HEK293 (cell line): ENCODE measurements around the gene UBB.

Source experiments
- FEZF1 ChIP-seq: fragments of 450-650 bp; formaldehyde crosslinking; IDR thresholded peaks from 2 replicates; pipeline ENCODE4 v1.5.1; 2016; ENCODE audit warnings: missing biosample characterization, missing genetic modification characterization
- HOXC10 ChIP-seq: sonication (generic); formaldehyde crosslinking; IDR thresholded peaks from 2 replicates; pipeline ENCODE4 v1.8.1; 2023; ENCODE audit warnings: mild to moderate bottlenecking, missing genetic modification reagents
- HOXD13 ChIP-seq: sonication (generic); formaldehyde crosslinking; IDR thresholded peaks from 2 replicates; pipeline ENCODE4 v1.8.0; 2022; ENCODE audit warnings: missing genetic modification reagents, borderline replicate concordance
- KLF1 ChIP-seq: fragments of 450-650 bp; formaldehyde crosslinking; IDR thresholded peaks from 2 replicates; pipeline ENCODE4 v1.5.1; 2016; ENCODE audit warnings: missing biosample characterization, missing genetic modification characterization
- KLF9 ChIP-seq: fragments of 450-650 bp; formaldehyde crosslinking; IDR thresholded peaks from 2 replicates; pipeline ENCODE4 v1.5.1; 2016; ENCODE audit warnings: missing biosample characterization, missing genetic modification characterization, low read depth
- ZFP3 ChIP-seq: fragments of 450-650 bp; formaldehyde crosslinking; IDR thresholded peaks from 2 replicates; pipeline ENCODE4 v1.5.1; 2016; ENCODE audit warnings: low read depth, missing biosample characterization, missing genetic modification characterization
- ZFP41 ChIP-seq: fragments of 450-650 bp; formaldehyde crosslinking; IDR thresholded peaks from 2 replicates; pipeline ENCODE4 v1.5.1; 2016; ENCODE audit warnings: missing biosample characterization, missing genetic modification characterization, borderline replicate concordance
- ZNF121 ChIP-seq: fragments of 450-650 bp; formaldehyde crosslinking; IDR thresholded peaks from 2 replicates; pipeline ENCODE4 v1.5.1; 2016; ENCODE audit warnings: missing biosample characterization, missing genetic modification characterization
- ZNF133 ChIP-seq: fragments of 450-650 bp; formaldehyde crosslinking; IDR thresholded peaks from 2 replicates; pipeline ENCODE4 v1.5.1; 2016; ENCODE audit warnings: missing biosample characterization, missing genetic modification characterization
- ZNF138 ChIP-seq: fragments of 450-650 bp; formaldehyde crosslinking; IDR thresholded peaks from 2 replicates; pipeline ENCODE4 v1.5.1; 2016; ENCODE audit warnings: missing biosample characterization, missing genetic modification characterization, borderline replicate concordance
- ZNF169 ChIP-seq: fragments of 450-650 bp; formaldehyde crosslinking; IDR thresholded peaks from 2 replicates; pipeline ENCODE4 v1.5.1; 2016; ENCODE audit warnings: missing biosample characterization, missing genetic modification characterization
- ZNF175 ChIP-seq: fragments of 450-650 bp; formaldehyde crosslinking; IDR thresholded peaks from 2 replicates; pipeline ENCODE4 v1.5.1; 2016; ENCODE audit warnings: missing biosample characterization, missing genetic modification characterization
- ZNF214 ChIP-seq: fragments of 450-650 bp; formaldehyde crosslinking; IDR thresholded peaks from 2 replicates; pipeline ENCODE4 v1.5.1; 2017; ENCODE audit warnings: missing biosample characterization, mild to moderate bottlenecking, missing genetic modification characterization, borderline replicate concordance
- ZNF23 ChIP-seq: fragments of 450-650 bp; formaldehyde crosslinking; IDR thresholded peaks from 2 replicates; pipeline ENCODE4 v1.5.1; 2016; ENCODE audit warnings: missing biosample characterization, missing genetic modification characterization, borderline replicate concordance
- ZNF24 ChIP-seq: fragments of 450-650 bp; formaldehyde crosslinking; IDR thresholded peaks from 2 replicates; pipeline ENCODE4 v1.5.1; 2016; ENCODE audit warnings: missing biosample characterization, missing genetic modification characterization
- ZNF416 ChIP-seq: fragments of 450-650 bp; formaldehyde crosslinking; IDR thresholded peaks from 2 replicates; pipeline ENCODE4 v1.5.1; 2016; ENCODE audit warnings: missing biosample characterization, missing genetic modification characterization
- ZNF548 ChIP-seq: fragments of 450-650 bp; formaldehyde crosslinking; IDR thresholded peaks from 2 replicates; pipeline ENCODE4 v1.5.1; 2016; ENCODE audit warnings: missing biosample characterization, missing genetic modification characterization
- ZNF555 ChIP-seq: fragments of 450-650 bp; formaldehyde crosslinking; conservative IDR thresholded peaks from 2 replicates; pipeline ENCODE4 v1.5.1; 2017; ENCODE audit warnings: missing biosample characterization, mild to moderate bottlenecking, missing genetic modification characterization, inconsistent platforms
- ZNF660 ChIP-seq: fragments of 450-650 bp; IDR thresholded peaks from 2 replicates; pipeline ENCODE4 v1.5.1; 2018; ENCODE audit warnings: missing biosample characterization, mild to moderate bottlenecking, missing genetic modification characterization
- ZNF701 ChIP-seq: fragments of 450-650 bp; formaldehyde crosslinking; IDR thresholded peaks from 2 replicates; pipeline ENCODE4 v1.5.1; 2016; ENCODE audit warnings: missing biosample characterization, missing genetic modification characterization
- ZNF791 ChIP-seq: fragments of 450-650 bp; formaldehyde crosslinking; IDR thresholded peaks from 2 replicates; pipeline ENCODE4 v1.5.1; 2016; ENCODE audit warnings: missing biosample characterization, missing genetic modification characterization
- ZSCAN16 ChIP-seq: fragments of 450-650 bp; formaldehyde crosslinking; IDR thresholded peaks from 2 replicates; pipeline ENCODE4 v1.5.1; 2016; ENCODE audit warnings: missing biosample characterization, missing genetic modification characterization
- ZSCAN30 ChIP-seq: fragments of 450-650 bp; IDR thresholded peaks from 2 replicates; pipeline ENCODE4 v1.5.1; 2018; ENCODE audit warnings: missing biosample characterization, mild to moderate bottlenecking, missing genetic modification characterization, moderate library complexity
- TF ChIP-seq, protein P1 (sequence below): sonication (generic); formaldehyde crosslinking; IDR thresholded peaks from 2 replicates; pipeline ENCODE4 v1.8.1; 2022; ENCODE audit warnings: mild to moderate bottlenecking, moderate library complexity, missing genetic modification reagents
- TF ChIP-seq, protein P2 (sequence below): fragments of 450-650 bp; formaldehyde crosslinking; IDR thresholded peaks from 2 replicates; pipeline ENCODE4 v1.5.1; 2017; ENCODE audit warnings: missing biosample characterization, missing genetic modification characterization
- TF ChIP-seq, protein P3 (sequence below): fragments of 450-650 bp; formaldehyde crosslinking; IDR thresholded peaks from 2 replicates; pipeline ENCODE4 v1.5.1; 2016; ENCODE audit warnings: missing biosample characterization, missing genetic modification characterization
- TF ChIP-seq, protein P4 (sequence below): fragments of 450-650 bp; formaldehyde crosslinking; IDR thresholded peaks from 2 replicates; pipeline ENCODE4; 2016; ENCODE audit warnings: missing biosample characterization, missing genetic modification characterization
- TF ChIP-seq, protein P5 (sequence below): fragments of 450-650 bp; formaldehyde crosslinking; conservative IDR thresholded peaks from 2 replicates; pipeline ENCODE4 v1.5.1; 2016; ENCODE audit warnings: low read depth, missing biosample characterization, missing genetic modification characterization

UBB gene

DNA sequence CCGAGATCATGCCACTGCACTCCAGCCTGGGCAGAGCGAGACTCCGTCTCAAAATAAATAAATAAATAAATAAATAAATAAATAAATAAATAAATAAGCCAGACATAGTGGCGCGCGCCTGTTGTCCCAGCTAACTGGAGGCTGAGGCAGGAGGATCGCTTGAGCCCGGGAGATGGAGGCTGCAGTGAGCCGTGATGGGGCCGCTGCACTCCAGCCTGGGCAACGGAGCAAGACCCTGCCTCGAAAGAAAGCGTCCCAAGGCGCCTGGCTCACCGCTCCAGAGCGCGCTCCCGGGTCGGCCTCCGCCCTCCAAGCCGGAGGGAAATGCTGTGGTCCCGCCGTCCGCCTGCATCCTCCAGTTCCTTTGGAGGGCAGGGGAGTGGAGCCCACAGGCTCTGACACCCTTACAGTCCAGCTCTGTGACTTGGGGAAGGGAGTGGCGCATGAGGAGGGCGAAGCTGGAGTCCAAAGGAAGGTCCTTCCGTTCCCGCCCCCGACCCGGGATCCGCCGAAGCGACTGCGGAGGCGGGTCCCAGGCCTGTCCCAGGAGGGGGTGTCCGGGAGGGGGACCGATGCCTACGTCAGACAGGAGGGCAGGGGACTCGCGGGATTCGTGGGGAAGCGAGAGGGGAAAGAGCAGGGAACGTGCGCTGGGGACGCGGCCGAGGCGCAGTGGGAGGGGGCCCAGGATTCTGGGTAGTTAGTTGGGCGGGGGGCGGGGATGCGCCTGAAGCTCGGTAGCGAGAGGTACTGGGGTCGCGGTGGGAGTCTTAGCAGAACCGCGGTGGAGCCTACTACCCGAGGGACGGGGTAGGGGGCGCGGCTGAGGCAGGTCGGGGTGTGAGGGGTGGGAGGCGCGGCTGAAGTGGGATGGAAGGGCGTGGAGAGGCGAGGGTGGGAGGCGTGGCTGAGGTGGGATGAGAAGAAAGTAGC is 26.1 kb downstream of the UBB start (continued):
- TF ChIP-seq ZNF23 (tag by site-specific recombination), result no peak
- TF ChIP-seq FEZF1, result no peak
- peak; percentile 81 for TF ChIP-seq KLF1 (tag by site-specific recombination)
- TF ChIP-seq ZSCAN16 (tag by site-specific recombination), result no peak
- TF ChIP-seq ZNF169 (tag by site-specific recombination), result no peak
- TF ChIP-seq ZFP41 (tag by site-specific recombination), result no peak
- peak; percentile 76 for TF ChIP-seq ZNF791 (tag by site-specific recombination)
- no peak for TF ChIP-seq ZNF175
- TF ChIP-seq, protein P1, sequence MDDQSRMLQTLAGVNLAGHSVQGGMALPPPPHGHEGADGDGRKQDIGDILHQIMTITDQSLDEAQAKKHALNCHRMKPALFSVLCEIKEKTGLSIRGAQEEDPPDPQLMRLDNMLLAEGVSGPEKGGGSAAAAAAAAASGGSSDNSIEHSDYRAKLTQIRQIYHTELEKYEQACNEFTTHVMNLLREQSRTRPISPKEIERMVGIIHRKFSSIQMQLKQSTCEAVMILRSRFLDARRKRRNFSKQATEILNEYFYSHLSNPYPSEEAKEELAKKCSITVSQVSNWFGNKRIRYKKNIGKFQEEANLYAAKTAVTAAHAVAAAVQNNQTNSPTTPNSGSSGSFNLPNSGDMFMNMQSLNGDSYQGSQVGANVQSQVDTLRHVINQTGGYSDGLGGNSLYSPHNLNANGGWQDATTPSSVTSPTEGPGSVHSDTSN (CRISPR knock-in tag), result no peak
- peak; percentile 76 for TF ChIP-seq ZNF555 (tag by site-specific recombination)
- TF ChIP-seq KLF9 (tag by site-specific recombination), result peak; percentile 77
- 0 out of 2 replicates have a peak, but pooled peaks have one; percentile 44 for TF ChIP-seq ZFP3 (tag by site-specific recombination)
- no peak; the same call in 1 of the 2 replicates for TF ChIP-seq ZNF214 (tag by site-specific recombination)
- peak; percentile 70 for TF ChIP-seq ZNF24
- TF ChIP-seq, protein P2, sequence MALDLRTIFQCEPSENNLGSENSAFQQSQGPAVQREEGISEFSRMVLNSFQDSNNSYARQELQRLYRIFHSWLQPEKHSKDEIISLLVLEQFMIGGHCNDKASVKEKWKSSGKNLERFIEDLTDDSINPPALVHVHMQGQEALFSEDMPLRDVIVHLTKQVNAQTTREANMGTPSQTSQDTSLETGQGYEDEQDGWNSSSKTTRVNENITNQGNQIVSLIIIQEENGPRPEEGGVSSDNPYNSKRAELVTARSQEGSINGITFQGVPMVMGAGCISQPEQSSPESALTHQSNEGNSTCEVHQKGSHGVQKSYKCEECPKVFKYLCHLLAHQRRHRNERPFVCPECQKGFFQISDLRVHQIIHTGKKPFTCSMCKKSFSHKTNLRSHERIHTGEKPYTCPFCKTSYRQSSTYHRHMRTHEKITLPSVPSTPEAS (tag by site-specific recombination), result peak; percentile 25; the same call in 1 of the 2 replicates
- TF ChIP-seq HOXD13 (CRISPR knock-in tag), result no peak
- no peak for TF ChIP-seq ZNF133
- peak; percentile 100 for TF ChIP-seq ZNF121 (tag by site-specific recombination)
- no peak for TF ChIP-seq ZNF660
- TF ChIP-seq ZNF416 (tag by site-specific recombination), result no peak
- TF ChIP-seq ZSCAN30 (tag by site-specific recombination), result no peak
- TF ChIP-seq, protein P3, sequence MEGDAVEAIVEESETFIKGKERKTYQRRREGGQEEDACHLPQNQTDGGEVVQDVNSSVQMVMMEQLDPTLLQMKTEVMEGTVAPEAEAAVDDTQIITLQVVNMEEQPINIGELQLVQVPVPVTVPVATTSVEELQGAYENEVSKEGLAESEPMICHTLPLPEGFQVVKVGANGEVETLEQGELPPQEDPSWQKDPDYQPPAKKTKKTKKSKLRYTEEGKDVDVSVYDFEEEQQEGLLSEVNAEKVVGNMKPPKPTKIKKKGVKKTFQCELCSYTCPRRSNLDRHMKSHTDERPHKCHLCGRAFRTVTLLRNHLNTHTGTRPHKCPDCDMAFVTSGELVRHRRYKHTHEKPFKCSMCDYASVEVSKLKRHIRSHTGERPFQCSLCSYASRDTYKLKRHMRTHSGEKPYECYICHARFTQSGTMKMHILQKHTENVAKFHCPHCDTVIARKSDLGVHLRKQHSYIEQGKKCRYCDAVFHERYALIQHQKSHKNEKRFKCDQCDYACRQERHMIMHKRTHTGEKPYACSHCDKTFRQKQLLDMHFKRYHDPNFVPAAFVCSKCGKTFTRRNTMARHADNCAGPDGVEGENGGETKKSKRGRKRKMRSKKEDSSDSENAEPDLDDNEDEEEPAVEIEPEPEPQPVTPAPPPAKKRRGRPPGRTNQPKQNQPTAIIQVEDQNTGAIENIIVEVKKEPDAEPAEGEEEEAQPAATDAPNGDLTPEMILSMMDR (tag by site-specific recombination), result no peak
- TF ChIP-seq, protein P4, sequence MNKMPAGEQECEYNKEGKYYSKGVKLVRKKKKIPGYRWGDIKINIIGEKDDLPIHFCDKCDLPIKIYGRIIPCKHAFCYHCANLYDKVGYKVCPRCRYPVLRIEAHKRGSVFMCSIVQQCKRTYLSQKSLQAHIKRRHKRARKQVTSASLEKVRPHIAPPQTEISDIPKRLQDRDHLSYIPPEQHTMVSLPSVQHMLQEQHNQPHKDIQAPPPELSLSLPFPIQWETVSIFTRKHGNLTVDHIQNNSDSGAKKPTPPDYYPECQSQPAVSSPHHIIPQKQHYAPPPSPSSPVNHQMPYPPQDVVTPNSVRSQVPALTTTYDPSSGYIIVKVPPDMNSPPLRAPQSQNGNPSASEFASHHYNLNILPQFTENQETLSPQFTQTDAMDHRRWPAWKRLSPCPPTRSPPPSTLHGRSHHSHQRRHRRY (tag by site-specific recombination), result no peak
- TF ChIP-seq, protein P5, sequence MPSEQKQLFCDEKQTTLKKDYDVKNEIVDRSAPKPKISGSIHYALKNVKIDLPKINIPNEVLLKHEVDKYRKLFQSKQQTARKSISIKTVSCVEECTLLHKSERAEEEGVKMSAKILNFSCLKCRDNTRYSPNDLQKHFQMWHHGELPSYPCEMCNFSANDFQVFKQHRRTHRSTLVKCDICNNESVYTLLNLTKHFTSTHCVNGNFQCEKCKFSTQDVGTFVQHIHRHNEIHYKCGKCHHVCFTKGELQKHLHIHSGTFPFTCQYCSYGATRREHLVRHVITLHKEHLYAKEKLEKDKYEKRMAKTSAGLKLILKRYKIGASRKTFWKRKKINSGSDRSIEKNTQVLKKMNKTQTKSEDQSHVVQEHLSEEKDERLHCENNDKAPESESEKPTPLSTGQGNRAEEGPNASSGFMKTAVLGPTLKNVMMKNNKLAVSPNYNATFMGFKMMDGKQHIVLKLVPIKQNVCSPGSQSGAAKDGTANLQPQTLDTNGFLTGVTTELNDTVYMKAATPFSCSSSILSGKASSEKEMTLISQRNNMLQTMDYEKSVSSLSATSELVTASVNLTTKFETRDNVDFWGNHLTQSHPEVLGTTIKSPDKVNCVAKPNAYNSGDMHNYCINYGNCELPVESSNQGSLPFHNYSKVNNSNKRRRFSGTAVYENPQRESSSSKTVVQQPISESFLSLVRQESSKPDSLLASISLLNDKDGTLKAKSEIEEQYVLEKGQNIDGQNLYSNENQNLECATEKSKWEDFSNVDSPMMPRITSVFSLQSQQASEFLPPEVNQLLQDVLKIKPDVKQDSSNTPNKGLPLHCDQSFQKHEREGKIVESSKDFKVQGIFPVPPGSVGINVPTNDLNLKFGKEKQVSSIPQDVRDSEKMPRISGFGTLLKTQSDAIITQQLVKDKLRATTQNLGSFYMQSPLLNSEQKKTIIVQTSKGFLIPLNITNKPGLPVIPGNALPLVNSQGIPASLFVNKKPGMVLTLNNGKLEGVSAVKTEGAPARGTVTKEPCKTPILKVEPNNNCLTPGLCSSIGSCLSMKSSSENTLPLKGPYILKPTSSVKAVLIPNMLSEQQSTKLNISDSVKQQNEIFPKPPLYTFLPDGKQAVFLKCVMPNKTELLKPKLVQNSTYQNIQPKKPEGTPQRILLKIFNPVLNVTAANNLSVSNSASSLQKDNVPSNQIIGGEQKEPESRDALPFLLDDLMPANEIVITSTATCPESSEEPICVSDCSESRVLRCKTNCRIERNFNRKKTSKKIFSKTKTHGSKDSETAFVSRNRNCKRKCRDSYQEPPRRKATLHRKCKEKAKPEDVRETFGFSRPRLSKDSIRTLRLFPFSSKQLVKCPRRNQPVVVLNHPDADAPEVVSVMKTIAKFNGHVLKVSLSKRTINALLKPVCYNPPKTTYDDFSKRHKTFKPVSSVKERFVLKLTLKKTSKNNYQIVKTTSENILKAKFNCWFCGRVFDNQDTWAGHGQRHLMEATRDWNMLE (tag by site-specific recombination), result peak; percentile 94
- no peak for TF ChIP-seq HOXC10
- TF ChIP-seq ZNF701 (tag by site-specific recombination), result no peak
- TF ChIP-seq ZNF138, result peak; percentile 92; the same call in 1 of the 2 replicates
- TF ChIP-seq ZNF548, result 0 out of 2 replicates have a peak, but pooled peaks have one; percentile 29
